HCEC 1CT (cell line): ENCODE results near the gene PKNOX2.

ENCODE experiments used
- DNase-seq: peaks from one replicate; pipeline ENCODE4 v3.0.0-alpha.2; 2017

Gene PKNOX2

DNA sequence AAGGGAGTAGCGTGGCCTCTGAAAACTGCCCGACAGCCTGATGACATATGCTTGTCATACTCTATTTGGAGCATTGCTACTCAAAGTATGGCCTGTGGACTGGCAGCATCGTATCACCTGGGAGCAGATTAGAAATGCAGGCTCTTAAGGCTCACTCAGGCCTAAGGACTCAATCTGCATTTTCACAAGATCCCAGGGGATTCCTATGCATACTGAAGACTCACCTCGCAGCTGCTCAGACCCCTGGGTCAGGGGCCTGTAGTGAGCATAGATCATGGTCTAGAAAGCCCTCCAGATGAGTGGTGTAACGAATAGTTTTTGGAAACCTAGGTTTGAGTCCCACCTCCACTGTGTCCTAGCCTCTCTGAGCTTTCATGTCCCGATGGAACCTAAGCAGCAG lies 205.3 kb downstream of the PKNOX2 start:
- no peak for DNase-seq

DNA sequence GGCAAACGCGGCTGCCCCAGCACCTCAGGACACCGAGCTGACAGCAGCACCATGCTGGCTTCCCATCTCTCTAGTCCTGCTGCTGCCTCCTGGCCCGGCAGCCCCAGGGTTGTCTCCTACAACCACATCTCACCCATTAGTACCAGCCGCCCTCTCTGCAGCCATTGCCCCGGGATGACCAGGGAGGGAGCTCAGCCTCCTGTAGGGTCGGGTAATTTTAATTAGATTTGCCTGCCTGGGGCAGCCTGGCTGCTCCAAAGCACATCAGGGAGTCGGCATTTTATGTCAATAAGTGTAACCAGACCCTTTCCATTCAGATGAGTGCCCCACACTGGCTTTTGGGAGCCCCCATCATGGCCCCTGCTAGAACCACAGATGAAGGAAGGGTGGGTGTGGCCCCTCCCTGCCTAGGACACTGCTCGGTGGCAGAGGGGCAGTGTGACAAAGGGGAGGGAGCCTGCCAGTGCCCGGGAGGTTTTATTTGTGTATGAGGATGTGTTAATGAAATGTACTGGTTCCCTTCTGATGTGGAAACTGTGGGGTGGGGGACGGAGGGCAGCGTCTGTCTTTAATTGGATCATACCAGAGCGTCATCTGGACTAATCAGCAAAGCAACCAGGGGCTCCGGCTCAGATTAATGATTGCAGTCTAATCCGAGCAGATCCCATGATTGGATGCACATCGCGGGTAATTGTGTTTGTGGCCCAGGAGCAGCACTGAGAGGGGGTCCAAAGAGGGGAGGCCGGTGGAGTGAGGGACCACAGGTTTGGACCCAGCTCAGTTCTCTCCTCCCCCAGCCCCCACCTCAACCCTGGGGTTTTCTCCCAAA lies 206.2 kb downstream of the PKNOX2 start:
- no peak for DNase-seq

DNA sequence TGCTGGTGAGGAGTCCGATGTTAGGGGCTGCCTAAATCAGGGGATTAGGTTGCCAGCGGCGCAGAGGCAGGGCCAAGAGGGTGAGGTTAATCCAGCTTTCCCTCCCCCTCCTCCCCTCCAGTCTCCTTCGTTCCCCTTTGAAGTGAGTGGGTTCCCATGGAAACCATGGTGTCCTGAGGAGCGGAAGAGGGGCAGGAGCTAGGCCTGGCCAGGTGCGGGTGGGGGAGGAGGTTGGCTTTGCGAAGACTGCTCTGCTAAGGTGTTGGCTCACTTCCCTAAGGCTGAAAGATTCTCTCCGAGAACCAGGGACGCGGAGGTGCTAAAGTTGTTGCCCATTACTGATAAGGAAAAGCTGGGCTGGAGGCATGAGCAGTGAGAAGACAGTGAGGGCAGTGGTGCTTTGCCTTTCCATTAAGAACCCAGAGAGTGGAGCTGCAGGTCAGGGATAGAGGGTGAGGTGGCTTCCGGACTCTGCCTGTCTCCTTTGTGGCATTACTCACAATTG lies 206.9 kb downstream of the PKNOX2 start:
- DNase-seq = no peak

DNA sequence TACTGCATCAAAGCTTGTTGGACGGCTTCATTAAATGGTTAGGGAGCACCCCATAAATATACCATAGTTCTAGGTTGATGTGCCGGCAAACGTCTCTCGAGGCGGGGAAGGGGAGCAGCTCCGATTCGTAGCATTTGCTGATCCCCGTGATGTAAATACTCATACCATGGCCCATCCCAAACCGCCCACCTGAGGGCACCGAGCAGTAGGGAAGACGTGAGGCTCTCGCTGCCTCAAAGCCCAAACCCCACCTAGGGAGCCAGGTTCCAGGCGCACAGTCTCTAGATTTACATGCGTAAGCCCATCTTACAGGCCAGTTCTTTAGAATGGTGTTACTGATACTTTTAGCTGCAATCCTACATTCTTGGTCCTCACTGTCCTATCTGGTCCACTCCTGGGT lies 207.5 kb downstream of the PKNOX2 start:
- DNase-seq = no peak

DNA sequence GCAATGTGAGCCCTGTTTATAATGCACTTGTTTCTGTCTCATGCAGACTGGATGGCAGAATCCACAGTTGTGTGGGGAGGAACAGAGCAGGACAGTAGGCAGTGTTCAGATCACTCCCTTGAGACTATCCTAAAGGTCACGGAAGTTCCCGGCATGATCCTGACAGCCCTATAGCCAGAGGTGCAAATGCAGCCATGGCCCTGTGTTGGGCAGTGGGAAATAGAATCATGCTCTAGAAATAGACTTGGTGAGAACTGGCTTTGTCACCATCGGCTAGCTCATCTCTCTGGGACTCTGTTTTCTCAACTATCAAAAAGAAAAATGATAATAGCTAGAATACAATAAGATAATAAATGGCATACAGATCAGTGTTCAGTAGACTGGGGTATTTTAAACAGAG lies 208.4 kb downstream of the PKNOX2 start:
- no peak for DNase-seq

DNA sequence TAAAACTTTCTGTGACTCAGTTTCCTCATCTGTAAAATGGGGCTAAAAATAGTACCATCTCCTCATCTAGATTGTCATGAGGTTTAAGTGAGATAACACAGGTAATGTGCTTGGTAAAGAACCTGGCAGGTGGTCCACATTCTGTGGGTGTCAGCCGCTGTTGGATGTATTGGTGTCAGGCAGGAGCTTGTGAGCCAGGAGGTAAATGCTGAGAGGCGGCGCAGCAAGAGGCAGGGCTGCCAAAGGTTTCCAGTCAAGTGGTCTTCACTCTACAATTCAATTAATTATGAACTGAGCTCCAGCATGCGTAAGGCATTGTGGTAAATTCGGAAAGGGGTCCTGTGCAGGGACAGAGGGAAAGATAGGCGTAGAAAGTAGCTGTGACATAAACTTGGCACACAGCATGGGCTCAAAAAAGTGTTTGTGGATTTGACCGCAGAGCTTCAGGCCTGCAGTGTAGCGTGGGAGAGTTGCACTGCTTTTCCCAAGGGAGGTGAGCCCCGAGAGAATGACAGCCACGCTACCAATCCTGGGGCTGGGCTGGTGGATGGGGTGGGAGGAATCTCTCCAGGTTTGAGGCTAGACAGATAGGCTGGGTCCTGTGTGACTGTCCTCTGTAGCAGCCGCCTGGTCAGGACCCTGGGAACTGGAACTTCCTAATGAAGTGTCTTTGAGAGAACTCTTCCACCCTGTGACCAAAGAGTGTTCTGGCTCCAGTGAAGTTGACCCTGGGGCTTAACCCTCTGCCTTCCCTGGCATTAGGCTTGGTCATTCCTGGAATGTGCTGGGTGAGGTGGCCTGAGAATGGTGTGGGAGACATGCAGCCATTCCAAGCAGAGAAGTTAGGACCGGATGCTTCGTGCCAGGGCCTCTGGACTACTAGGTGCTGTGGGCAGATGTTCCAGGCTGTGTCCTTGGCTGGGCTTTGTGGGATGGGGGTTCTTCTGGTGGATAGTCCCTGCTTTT lies 209.2 kb downstream of the PKNOX2 start:
- no peak for DNase-seq

DNA sequence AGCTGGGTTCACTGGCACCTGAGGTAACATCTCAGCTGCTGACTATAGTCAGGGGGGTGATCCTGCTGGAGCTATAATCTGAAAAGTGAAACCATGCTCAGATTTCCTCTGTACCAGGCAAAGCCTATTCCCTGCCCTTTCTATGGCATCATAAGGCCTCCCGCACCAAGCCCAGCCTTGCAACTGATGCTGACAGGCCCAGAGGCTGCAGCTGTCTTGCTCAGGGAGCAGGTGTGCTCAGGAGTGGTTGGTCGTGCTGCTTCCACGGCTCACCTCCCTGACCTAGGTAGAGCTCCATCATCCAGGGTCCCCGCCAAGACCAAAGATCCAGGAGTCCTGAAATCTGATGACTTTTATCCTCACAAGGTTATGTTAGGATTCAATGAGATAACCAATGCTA lies 209.8 kb downstream of the PKNOX2 start:
- no peak for DNase-seq

DNA sequence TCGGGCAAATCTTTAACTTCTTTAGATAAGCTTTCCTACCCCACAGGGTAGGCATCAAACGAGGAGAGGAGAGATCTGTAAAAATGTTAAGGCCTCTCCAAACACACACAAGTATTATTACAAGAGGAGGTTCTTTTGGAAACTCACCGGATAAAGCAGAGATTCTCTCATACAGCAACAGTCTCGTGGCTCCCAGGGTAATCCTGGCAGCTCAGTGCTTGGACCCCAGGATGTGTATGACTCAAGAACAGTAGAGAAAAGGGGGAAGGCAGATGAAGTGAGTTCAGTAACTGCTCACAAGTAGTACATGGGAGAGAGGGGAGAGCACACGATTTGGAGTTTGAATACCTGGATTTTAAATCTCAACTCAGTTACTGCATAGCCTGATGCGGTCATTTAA lies 210.6 kb downstream of the PKNOX2 start:
- DNase-seq = no peak

DNA sequence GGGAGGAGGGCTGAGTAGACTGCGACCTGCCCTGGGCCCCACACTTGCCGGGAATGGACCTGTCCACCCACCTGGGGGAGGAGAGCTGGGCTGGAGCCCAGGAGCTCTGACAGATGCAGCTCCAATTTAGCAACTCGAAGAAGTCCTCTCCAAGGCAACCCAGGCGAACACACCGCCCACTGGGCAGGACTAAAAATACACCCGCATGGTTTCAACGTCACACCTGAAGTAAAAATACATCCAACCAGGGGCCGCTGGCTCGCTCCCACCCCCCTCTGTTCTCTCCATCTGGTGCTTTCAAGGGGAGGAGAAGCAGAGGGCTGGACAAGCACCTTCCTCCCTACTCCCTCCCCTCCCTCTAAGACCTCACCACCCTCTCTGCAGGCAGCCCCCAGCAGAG lies 211.6 kb downstream of the PKNOX2 start:
- no peak for DNase-seq

DNA sequence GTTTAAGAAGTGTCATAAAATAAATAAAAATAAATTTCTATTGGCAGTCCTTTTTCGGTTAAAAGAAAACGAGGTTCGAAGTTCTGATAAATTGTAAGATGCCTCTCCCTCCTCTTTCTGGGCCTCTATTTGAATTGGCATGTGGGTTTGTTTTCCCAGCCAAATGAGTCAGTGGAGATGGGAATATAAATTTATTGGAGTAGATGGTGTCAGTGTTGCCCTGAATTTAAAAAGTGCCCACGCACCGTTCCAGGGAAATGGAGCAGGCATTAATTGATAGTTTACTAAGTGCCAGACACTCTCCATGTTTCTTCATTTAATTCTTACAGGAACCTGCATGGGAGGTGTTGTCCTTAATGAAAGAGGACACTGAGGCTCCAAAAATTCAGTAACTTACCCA lies 212.3 kb downstream of the PKNOX2 start:
- DNase-seq = no peak

DNA sequence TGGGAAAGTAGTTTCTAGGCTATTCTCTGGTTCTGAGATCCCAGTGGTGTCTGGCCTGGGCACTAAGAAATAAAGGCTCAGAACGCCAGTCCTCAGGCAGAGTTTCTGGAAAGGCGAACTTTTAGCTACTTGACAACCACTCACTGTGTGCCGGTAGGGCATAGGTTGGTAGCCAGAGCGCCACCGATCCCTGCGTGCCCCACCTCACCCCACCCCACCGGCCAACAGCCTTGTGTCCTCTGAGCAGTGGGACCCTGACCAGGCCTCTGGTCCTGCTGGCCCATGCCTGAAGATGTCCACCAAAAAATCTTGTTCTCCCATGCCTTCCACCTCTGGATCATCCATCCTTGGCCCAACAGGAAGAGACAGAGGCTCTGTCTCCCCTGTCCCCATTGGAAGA lies 213.5 kb downstream of the PKNOX2 start:
- DNase-seq = no peak

DNA sequence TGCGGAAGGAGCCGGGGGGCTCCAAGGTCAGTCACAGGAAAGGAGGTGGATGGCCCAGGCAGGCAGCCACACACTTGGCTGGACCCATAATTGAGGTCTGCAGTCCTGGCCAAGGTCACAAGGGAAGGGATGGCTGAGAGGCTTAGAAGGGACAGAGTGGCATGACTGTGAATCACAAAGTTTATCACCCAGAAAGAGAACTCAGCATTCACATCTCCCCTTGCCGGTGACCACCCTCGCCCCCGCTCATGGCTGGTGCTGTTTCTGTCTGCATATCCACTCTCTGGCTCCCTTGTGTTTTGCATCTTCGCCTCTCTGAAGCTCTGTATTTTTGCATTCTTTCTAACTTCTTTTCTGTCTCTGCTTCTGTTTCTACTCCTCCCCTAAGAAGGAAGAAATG lies 214.0 kb downstream of the PKNOX2 start:
- no peak for DNase-seq

DNA sequence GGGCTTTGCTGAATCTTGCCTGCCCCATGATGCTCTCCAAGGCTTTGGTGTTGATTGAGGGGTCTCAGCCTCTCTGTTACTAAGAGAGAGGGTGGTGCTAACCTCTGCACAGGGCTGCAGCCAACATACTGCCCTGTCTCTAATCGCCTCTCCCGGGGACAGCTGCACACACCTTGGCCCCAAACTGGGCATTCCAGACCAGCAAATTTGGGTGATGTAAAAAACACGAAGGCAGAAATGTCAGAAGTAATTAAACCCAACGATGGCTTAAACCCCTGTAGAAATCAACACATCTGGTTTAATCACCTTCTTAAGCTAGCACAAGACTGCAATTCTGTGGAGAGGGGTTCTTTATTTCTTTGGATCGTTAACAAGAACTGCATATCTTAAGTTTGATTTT lies 215.0 kb downstream of the PKNOX2 start:
- DNase-seq = no peak

DNA sequence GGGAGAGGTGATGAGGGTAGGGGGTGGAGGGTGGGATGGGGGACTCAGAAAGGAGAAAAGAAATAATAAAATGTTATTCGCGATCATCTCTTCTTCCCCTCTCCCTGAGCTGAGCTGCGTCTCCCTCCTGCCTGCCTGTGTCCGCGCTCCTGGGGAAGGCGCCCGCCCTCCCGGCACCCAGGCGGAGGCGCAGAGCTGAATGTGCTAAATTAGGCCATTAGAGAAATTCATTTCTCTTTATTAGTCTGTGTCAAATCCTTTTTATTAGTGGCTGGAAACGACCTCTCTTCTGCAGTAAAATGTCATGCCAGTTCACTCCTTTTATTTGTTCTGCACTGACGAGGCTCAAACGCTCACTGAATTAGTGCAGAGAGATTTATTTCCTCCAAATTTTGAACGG lies 215.4 kb downstream of the PKNOX2 start:
- no peak for DNase-seq

DNA sequence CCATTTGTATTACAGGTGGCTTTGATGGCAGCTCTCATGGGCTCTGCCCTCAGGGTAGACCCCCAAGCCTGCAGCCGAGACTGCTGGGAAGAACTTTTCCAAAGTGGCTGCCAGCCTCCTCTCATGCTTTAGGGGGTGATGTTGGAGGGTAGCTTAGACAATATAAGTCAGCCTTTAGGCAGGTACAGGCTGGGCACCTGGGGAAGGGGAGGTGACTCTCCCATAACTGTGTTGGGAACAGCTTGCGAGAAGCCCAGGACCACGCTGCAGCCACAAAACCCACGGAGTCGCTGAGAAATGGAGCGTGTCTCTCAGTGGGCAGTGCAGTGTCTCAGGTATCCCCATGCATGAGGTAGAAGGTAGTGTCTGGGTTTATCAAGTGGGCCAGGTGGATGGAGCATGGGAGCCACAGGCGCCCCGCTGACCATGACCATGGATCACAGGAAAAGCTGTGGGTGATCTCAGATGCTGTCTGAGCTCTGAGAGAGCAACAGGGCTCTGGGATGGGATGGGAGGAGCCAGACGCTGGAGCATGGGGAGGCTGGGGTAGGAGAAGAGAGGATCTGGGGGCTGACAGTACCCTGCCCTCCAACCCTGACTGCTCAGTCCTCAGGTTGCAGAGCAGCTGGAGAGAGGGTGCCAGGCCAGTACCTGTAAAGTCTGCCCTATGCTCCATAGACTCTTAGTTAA lies 216.3 kb downstream of the PKNOX2 start:
- no peak for DNase-seq

DNA sequence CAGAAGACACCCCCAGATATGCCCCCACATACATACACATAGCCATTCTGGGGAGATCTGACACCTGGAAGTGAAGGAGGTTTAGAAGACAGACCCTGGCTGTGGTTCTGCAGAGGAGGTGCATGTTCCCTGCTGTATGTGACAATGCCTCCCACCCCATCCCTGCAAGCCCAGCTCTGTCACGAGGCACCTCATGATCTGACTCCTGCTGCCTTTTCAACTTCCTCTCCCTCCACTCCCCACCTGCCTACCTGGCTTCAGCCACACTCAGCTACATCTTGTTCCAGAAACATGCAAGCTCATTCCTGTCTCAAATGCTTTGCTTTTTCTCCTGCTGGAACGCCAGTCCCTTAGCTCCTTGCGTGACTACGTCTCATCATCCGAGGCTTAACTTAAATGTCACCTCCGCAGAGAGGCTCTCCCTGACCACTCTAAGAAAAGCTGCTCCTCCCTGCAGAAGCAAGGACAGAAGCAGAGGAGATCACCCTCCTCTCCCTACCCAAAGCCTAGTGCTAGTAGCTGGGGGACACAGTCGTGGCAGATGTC lies 217.0 kb downstream of the PKNOX2 start:
- no peak for DNase-seq

DNA sequence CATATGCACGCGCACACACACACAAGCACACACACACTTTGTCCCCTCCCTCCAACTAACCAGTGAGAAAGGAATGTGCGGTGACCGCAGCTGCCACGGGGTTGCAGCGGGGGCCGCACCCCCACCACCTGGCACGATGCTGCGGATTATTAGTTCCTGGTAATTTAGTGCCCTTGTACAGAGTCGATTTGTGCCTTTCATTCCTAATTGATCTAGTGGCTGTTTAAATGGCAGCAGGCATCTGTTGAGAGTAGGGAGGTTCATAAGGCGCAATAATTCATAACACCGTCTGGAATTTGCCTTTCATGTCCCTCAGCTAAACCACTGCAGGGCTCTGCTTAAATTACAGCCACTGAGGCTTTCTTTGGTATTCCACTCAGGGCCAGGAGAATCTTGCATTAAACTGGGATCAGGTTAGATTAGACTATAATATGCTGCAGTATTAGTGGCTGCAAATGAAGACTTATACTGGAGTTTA lies 217.8 kb downstream of the PKNOX2 start:
- no peak for DNase-seq

DNA sequence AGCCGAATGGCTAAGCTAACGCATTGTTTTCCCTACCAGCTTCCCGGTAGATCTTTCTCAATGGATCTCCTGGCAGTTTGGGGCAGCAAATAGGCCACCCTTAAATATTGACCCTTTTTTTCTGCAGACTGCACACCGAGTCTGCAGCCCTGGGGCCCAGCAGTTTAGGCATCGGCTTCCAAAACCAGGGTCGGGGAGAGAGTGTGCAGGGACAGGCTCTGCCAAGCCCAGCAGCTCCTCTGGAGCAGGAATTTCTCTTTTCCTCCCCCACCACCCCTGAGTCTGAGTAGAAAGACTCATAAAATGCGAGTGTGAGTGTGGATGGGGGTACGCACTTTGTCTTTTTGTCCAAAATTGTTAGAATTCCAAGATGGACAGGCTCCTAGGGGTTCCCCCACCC lies 218.3 kb downstream of the PKNOX2 start:
- no peak for DNase-seq

DNA sequence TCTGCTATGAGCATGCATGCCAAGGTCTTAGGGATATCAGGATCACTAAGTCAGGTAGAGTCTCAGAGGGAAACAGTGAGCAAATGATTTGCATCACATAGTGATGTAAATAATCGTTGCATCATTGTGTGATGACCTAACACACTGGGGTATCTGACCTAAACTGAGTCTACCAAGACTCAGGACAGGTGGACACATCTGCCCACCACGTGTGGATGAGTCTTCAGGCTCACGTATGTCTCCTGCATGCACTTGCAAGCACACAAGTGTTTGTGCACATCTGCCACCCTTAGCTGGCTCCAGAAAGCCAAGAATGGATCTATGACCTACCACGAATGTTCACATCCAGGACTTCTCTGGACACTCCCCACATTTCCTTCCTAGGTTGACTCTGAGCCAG lies 220.3 kb downstream of the PKNOX2 start:
- no peak for DNase-seq

DNA sequence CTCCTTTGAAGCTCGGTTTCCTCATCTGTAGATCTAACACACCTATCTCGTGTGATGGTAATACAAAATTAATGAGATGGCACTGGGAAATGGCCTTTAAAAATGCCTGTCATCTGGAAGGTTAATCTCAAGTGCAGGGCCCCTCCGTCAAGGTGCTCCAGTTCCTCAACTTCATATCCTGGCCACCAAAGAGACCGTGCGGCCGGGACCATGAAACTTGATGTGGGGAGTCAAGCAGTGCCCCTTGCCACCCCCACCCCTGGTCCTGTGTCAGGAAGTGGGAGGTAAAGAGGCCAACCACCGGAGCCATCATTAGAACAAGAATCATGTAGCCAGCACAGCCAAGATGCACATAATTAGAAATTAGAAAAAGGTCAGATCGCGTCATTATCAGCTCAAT lies 223.3 kb downstream of the PKNOX2 start:
- DNase-seq = no peak

DNA sequence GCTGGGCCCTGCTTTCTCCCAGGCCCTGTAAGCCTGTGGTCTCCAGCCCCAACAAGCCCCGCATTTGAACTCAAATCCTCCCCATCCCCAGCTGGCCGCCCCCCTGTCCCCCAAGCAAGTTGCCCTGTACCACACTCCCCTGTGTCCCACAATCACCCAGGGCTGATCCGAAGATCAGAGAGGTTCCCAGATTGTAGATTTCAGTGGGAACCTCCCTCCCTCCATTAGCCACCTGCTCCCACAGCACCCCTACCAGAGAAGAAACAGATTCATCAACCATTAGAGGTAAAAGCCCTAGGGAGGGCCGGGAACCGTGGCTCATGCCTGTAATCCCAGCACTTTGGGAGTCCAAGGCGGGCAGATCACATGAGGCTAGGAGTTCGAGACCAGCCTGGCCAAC lies 224.1 kb downstream of the PKNOX2 start:
- DNase-seq = no peak

DNA sequence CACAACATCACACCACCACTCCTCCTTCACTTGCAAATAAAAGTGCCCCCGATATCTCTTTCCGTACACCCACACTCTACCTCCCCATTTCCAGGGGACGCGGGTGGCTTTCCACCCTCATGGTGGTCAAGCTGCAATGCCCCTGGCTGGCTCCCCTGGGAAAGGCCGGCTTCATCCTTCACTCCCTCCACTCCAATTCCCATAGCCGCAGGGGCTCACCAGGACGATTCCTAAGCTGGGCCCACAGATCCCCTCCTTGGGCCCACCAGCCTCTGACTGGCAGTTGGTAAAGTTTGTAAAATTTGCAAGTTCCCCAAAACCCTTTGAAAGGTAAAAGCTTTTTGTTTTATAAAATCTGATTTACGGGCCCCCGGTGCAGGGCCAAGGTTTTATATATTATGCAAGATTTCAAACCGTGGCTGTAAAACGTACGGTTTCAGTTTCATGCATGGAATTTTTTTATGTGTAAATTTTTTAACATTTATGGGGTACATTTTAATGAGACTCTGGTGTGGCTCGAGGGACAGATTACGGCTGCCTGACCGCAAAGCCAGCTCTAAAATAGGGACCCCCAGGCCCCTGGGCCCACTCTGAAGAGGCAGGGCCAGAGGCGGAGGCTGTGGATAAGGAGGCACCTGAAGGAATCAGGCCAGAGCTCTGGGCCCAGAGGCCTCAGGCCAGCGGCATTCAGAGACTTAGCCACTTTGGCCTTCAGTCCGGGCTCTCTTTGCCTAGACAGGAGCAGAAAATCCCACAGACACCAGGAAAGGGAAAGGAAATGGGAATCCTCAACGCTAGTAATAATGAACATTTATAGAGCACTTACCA lies 225.0 kb downstream of the PKNOX2 start:
- DNase-seq = no peak
